ENCODE results near the gene MTHFD2L.
"Not testable (repeated sequence)": the region's sequence is repeated elsewhere in the genome, so short reads cannot be mapped to it uniquely, and the experiment has no call there.

Gene MTHFD2L

GRCh38 chr4:74335341-74336021, 177.6 kb downstream of the MTHFD2L start:
- no peak for DNase-seq (ENCODE audit: low spot score)

GRCh38 chr4:74338792-74339333, 180.9 kb downstream of the MTHFD2L start:
- no peak for DNase-seq (ENCODE audit: low spot score)

DNA sequence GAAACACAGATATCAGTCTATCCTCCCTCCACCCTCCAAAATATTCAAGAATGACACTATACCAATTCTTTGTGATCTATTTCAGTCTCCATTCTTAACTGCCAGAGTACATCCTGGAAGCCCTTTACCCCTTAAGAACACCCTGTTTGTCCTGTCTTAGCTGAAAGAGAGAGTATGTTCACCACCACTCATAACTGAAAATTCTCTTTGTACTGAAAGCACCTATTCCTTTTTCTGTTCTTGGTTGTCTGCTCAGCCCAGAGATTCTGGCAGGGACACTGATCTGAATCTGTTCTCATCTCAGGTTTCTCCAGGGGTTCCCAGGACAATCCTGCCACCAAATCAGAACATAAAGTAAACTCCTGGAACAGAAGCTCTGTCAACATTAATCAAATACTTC, 181.6 kb downstream of the MTHFD2L start:
- no peak for DNase-seq (ENCODE audit: low spot score)

- not testable (repeated sequence) for DNase-seq (ENCODE audit: low spot score)
Observed at GRCh38 chr4:74340421-74340820, 182.5 kb downstream of the MTHFD2L start.

- DNase-seq (ENCODE audit: low spot score): no peak
Observed at GRCh38 chr4:74344031-74344430, 186.1 kb downstream of the MTHFD2L start.

All from kidney capillary endothelial cell (primary cell).